ENCODE results near the gene POM121L12.

The POM121L12 gene

GRCh38 chr7:53070883-53071282 is 35.5 kb downstream of the POM121L12 start:
- H3K9me3 ChIP-seq: no peaks in the 10 kb centered on the region
- TF ChIP-seq, protein P1, sequence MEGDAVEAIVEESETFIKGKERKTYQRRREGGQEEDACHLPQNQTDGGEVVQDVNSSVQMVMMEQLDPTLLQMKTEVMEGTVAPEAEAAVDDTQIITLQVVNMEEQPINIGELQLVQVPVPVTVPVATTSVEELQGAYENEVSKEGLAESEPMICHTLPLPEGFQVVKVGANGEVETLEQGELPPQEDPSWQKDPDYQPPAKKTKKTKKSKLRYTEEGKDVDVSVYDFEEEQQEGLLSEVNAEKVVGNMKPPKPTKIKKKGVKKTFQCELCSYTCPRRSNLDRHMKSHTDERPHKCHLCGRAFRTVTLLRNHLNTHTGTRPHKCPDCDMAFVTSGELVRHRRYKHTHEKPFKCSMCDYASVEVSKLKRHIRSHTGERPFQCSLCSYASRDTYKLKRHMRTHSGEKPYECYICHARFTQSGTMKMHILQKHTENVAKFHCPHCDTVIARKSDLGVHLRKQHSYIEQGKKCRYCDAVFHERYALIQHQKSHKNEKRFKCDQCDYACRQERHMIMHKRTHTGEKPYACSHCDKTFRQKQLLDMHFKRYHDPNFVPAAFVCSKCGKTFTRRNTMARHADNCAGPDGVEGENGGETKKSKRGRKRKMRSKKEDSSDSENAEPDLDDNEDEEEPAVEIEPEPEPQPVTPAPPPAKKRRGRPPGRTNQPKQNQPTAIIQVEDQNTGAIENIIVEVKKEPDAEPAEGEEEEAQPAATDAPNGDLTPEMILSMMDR (IDR thresholded peaks at IDR 0.05): no peak
- no peak for DNase-seq
- no peak overlapping the region for H3K27ac ChIP-seq
- no peaks in the 10 kb centered on the region for H3K27me3 ChIP-seq
- no peaks in the 10 kb centered on the region for H3K4me1 ChIP-seq
- intact Hi-C loops (cut with DNase I; ENCODE audit: low total_unique reads): no loop called here
- no peak overlapping the region for H3K4me3 ChIP-seq
- no peaks in the 10 kb centered on the region for H3K36me3 ChIP-seq
